Neural cell (in vitro differentiated cells): ENCODE data around the gene IGFBP7. TPM values are rescaled to one million over a fixed set of nuclear protein-coding genes. Genes with fewer than 3 reads are reported as not detected.

ENCODE experiments used
- H2AFZ ChIP-seq: fragments of 200-600, 300-800 bp; sonication (generic), shearing (Covaris generic); 2 replicates; pipeline ENCODE4 v1.6.0; 2014; ENCODE audit warnings: low read depth, mild to moderate bottlenecking, antibody characterized with exemption, low read length, moderate library complexity
- H3F3A ChIP-seq: fragments of 200-600 bp; shearing (Covaris generic); 2 replicates; pipeline ENCODE4 v1.6.1; 2016; ENCODE audit warnings: mild to moderate bottlenecking, moderate library complexity, mixed read lengths, antibody characterized with exemption, low read length; ENCODE audit not compliant: insufficient read depth, poor library complexity, severe bottlenecking
- H3K27ac ChIP-seq: fragments of 200-600, 300-800 bp; sonication (generic), shearing (Covaris generic); 2 replicates; pipeline ENCODE4 v1.5.1; 2014; ENCODE audit warnings: mild to moderate bottlenecking, low read length, moderate library complexity
- H3K27me3 ChIP-seq: fragments of 300-800, 200-600 bp; sonication (generic), shearing (Covaris generic); 2 replicates; pipeline ENCODE4 v1.6.0; 2014; ENCODE audit warnings: mild to moderate bottlenecking, low read depth, low read length, moderate library complexity; ENCODE audit not compliant: insufficient read depth
- H3K36me3 ChIP-seq: fragments of 300-800, 200-600 bp; sonication (generic), shearing (Covaris generic); 2 replicates; pipeline ENCODE4 v1.5.1; 2014; ENCODE audit warnings: mild to moderate bottlenecking, antibody characterized with exemption, low read length, moderate library complexity; ENCODE audit not compliant: insufficient read depth
- H3K4me2 ChIP-seq: fragments of 300-800, 200-600 bp; sonication (generic), shearing (Covaris generic); 2 replicates; pipeline ENCODE4 v1.6.0; 2014; ENCODE audit warnings: mild to moderate bottlenecking, low read length
- H3K4me3 ChIP-seq: fragments of 300-800, 200-600 bp; sonication (generic), shearing (Covaris generic); 2 replicates; pipeline ENCODE4 v1.5.1; 2014; ENCODE audit warnings: mild to moderate bottlenecking, low read length, moderate library complexity
- H3K79me2 ChIP-seq: fragments of 200-600 bp; shearing (Covaris generic); replicated peaks from 2 replicates; pipeline ENCODE4 v1.6.0; 2014; ENCODE audit warnings: mild to moderate bottlenecking, low read length, moderate library complexity; ENCODE audit not compliant: insufficient read depth
- H3K9ac ChIP-seq: fragments of 300-800, 200-600 bp; sonication (generic), shearing (Covaris generic); 2 replicates; pipeline ENCODE4 v1.6.1; 2016; ENCODE audit warnings: mild to moderate bottlenecking, low read length, mixed read lengths
- H3K9me2 ChIP-seq: fragments of 200-600 bp; shearing (Covaris generic); 2 replicates; pipeline ENCODE4 v1.6.1; 2016; ENCODE audit warnings: mild to moderate bottlenecking, low read length, mixed read lengths; ENCODE audit not compliant: insufficient read depth
- H3K9me3 ChIP-seq: fragments of 200-600, 300-800 bp; sonication (generic), shearing (Covaris generic); 2 replicates; pipeline ENCODE4 v1.6.1; 2016; ENCODE audit warnings: mild to moderate bottlenecking, mixed run types, low read length, moderate library complexity, mixed read lengths
- H4K20me1 ChIP-seq: fragments of 200-600 bp; shearing (Covaris generic); 2 replicates; pipeline ENCODE4 v1.6.1; 2016; ENCODE audit warnings: mild to moderate bottlenecking, mixed run types; ENCODE audit not compliant: insufficient read depth
- EP300 ChIP-seq: fragments of 450-650 bp; conservative IDR thresholded peaks from 2 replicates; pipeline ENCODE4 v1.6.1; 2014; ENCODE audit warnings: antibody characterized with exemption, mild to moderate bottlenecking, moderate library complexity; ENCODE audit not compliant: poor library complexity, severe bottlenecking
- EZH2 ChIP-seq: fragments of 200-600, 300-800 bp; shearing (Covaris generic), sonication (generic); IDR thresholded peaks from 2 replicates; pipeline ENCODE4 v1.6.1; 2014; ENCODE audit warnings: antibody characterized with exemption, low read length, borderline replicate concordance, mild to moderate bottlenecking; ENCODE audit not compliant: insufficient read depth, poor library complexity, severe bottlenecking
- MXI1 ChIP-seq: fragments of 450-650 bp; conservative IDR thresholded peaks from 2 replicates; pipeline ENCODE4 v1.6.1; 2014; ENCODE audit warnings: antibody characterized with exemption, mild to moderate bottlenecking; ENCODE audit not compliant: poor library complexity, severe bottlenecking
- POLR2AphosphoS5 ChIP-seq: IDR thresholded peaks from 2 replicates; pipeline ENCODE4 v1.6.1; 2012
- RAD21 ChIP-seq: fragments of 450-650 bp; conservative IDR thresholded peaks from 2 replicates; pipeline ENCODE4 v1.6.1; 2014; ENCODE audit warnings: antibody characterized with exemption, mild to moderate bottlenecking, moderate library complexity
- SMC3 ChIP-seq: fragments of 450-650 bp; conservative IDR thresholded peaks from 2 replicates; pipeline ENCODE4 v1.6.1; 2014; ENCODE audit warnings: antibody characterized with exemption, mild to moderate bottlenecking, moderate library complexity; ENCODE audit not compliant: poor library complexity
- TAF1 ChIP-seq: IDR thresholded peaks from 2 replicates; pipeline ENCODE4 v1.6.1; 2012; ENCODE audit warnings: low read depth
- polyA plus RNA-seq: library from polyadenylated mRNA; depleted of rRNA; stranded (reverse); fragments of >200 nt; gene quantifications from 2 replicates; pipeline ENCODE4 v1.2.3, GENCODE V29; 2014
- TF ChIP-seq, protein P1 (sequence below): fragments of 450-650 bp; IDR thresholded peaks from 2 replicates; pipeline ENCODE4 v1.5.1; 2014; ENCODE audit warnings: antibody characterized with exemption, mild to moderate bottlenecking, moderate library complexity; ENCODE audit not compliant: poor library complexity, severe bottlenecking
- TF ChIP-seq, protein P2 (sequence below): IDR thresholded peaks from 2 replicates; pipeline ENCODE4 v1.6.1; 2012; ENCODE audit warnings: borderline replicate concordance

IGFBP7 gene
- polyA plus RNA-seq, 1 donor from 2014 or later = 0.33 TPM

DNA sequence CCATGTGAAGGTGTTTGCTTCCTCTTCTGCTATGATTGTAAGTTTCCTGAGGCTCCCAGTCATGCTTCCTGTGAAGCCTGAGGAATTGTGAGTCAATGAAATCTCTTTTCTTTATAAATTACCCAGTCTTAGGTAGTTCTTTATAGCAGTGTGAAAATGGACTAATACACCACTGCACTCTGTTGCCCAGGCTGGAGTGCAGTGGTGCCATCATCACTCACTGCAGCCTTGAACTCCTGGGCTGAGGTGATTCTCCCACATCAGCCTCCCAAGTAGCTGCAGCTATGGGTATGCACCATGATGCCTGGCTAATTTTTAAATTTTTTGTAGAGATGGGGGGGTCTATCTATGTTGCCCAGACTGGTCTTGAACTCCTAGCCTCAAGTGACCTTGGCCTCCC, 15.8 kb upstream of the IGFBP7 start:
- no peak overlapping the region for H2AFZ ChIP-seq
- no peaks in the 10 kb centered on the region for H3K9me3 ChIP-seq
- H3K36me3 ChIP-seq = no peaks in the 10 kb centered on the region
- H3K4me3 ChIP-seq = no peak overlapping the region
- TF ChIP-seq SMC3 = no peak
- no peak for TF ChIP-seq TAF1
- no peak for TF ChIP-seq POLR2AphosphoS5
- no peak for TF ChIP-seq MXI1
- TF ChIP-seq EP300 = no peak
- TF ChIP-seq, protein P1, sequence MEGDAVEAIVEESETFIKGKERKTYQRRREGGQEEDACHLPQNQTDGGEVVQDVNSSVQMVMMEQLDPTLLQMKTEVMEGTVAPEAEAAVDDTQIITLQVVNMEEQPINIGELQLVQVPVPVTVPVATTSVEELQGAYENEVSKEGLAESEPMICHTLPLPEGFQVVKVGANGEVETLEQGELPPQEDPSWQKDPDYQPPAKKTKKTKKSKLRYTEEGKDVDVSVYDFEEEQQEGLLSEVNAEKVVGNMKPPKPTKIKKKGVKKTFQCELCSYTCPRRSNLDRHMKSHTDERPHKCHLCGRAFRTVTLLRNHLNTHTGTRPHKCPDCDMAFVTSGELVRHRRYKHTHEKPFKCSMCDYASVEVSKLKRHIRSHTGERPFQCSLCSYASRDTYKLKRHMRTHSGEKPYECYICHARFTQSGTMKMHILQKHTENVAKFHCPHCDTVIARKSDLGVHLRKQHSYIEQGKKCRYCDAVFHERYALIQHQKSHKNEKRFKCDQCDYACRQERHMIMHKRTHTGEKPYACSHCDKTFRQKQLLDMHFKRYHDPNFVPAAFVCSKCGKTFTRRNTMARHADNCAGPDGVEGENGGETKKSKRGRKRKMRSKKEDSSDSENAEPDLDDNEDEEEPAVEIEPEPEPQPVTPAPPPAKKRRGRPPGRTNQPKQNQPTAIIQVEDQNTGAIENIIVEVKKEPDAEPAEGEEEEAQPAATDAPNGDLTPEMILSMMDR = no peak
- TF ChIP-seq RAD21 = no peak
- no peak for TF ChIP-seq EZH2
- TF ChIP-seq, protein P2, sequence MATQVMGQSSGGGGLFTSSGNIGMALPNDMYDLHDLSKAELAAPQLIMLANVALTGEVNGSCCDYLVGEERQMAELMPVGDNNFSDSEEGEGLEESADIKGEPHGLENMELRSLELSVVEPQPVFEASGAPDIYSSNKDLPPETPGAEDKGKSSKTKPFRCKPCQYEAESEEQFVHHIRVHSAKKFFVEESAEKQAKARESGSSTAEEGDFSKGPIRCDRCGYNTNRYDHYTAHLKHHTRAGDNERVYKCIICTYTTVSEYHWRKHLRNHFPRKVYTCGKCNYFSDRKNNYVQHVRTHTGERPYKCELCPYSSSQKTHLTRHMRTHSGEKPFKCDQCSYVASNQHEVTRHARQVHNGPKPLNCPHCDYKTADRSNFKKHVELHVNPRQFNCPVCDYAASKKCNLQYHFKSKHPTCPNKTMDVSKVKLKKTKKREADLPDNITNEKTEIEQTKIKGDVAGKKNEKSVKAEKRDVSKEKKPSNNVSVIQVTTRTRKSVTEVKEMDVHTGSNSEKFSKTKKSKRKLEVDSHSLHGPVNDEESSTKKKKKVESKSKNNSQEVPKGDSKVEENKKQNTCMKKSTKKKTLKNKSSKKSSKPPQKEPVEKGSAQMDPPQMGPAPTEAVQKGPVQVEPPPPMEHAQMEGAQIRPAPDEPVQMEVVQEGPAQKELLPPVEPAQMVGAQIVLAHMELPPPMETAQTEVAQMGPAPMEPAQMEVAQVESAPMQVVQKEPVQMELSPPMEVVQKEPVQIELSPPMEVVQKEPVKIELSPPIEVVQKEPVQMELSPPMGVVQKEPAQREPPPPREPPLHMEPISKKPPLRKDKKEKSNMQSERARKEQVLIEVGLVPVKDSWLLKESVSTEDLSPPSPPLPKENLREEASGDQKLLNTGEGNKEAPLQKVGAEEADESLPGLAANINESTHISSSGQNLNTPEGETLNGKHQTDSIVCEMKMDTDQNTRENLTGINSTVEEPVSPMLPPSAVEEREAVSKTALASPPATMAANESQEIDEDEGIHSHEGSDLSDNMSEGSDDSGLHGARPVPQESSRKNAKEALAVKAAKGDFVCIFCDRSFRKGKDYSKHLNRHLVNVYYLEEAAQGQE = no peak
- no peaks in the 10 kb centered on the region for H3K79me2 ChIP-seq
- no peaks in the 10 kb centered on the region for H3F3A ChIP-seq
- H3K27ac ChIP-seq = no peak overlapping the region
- H3K4me2 ChIP-seq = no peak overlapping the region
- H3K9me2 ChIP-seq = no peaks in the 10 kb centered on the region
- H3K27me3 ChIP-seq = no peaks in the 10 kb centered on the region
- H3K9ac ChIP-seq = no peak overlapping the region
- no peaks in the 10 kb centered on the region for H4K20me1 ChIP-seq

DNA sequence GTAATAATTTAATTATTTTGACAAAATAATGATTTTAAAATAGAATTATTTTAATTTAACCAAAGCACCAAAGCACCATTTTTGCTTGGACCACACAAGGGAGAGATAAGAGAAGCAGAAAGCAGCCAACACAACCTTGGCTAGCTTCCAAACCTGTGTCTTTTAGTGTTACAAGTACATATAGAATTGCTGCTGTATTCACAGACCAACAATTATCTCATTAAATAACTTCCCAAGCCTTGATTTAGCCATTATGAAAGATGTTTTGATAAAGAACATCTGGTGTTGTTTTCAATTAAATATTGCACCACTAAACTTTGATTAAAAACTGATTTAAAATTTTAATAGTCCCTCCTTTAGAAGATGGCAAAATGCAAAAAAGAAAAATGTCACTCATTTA, 14.0 kb upstream of the IGFBP7 start:
- no peaks in the 10 kb centered on the region for H3K36me3 ChIP-seq
- H3K4me3 ChIP-seq = no peak overlapping the region
- no peaks in the 10 kb centered on the region for H3K79me2 ChIP-seq
- no peak overlapping the region for H2AFZ ChIP-seq
- no peaks in the 10 kb centered on the region for H3K9me3 ChIP-seq
- no peaks in the 10 kb centered on the region for H4K20me1 ChIP-seq
- H3K9me2 ChIP-seq = no peaks in the 10 kb centered on the region
- no peaks in the 10 kb centered on the region for H3F3A ChIP-seq
- H3K27me3 ChIP-seq = no peaks in the 10 kb centered on the region
- H3K27ac ChIP-seq = no peak overlapping the region
- no peak overlapping the region for H3K9ac ChIP-seq
- no peak overlapping the region for H3K4me2 ChIP-seq
- TF ChIP-seq EZH2 (no peak), POLR2AphosphoS5 (no peak), EP300 (no peak), MXI1 (no peak), SMC3 (no peak), TAF1 (no peak)
- TF ChIP-seq, protein P1 = no peak
- TF ChIP-seq, protein P2 = no peak
